Psoas muscle (tissue), 8 donors: ENCODE data around the gene CHRNB1. TPM values are rescaled to one million over a fixed set of nuclear protein-coding genes. Genes with fewer than 3 reads are reported as not detected.

Experiments used
- ATAC-seq, 4 donors: fragments of 200-7000 bp; cut with Tn5 transposase; one replicate each; pipeline ENCODE4 v1.9.1; 2020; ENCODE audit warnings: moderate library complexity in 3 of 4, mild to moderate bottlenecking in 2 of 4
- DNase-seq, 2 donors: peaks; one replicate each; pipeline ENCODE4 v3.0.0-alpha.2; 2020
- H3K27ac ChIP-seq: fragments of 200-600 bp; one replicate; pipeline ENCODE4 v1.8.0; 2022
- H3K27me3 ChIP-seq, 3 donors: fragments of 200-600 bp in 1 of 3; one replicate each; pipeline versions ENCODE4 v1.6.1 to v1.8.0; 2013 to 2022; ENCODE audit warnings: low read length in 2 of 3, mild to moderate bottlenecking in 2 of 3, moderate library complexity in 1 of 3; ENCODE audit not compliant: insufficient read depth in 3 of 3
- H3K36me3 ChIP-seq, 2 donors: fragments of 200-600 bp in 1 of 2; one replicate each; pipeline versions ENCODE4 v1.6.1 to v1.8.0; 2013 to 2022; ENCODE audit warnings: low read depth in 1 of 2, mild to moderate bottlenecking in 1 of 2, moderate library complexity in 1 of 2; ENCODE audit not compliant: insufficient read depth in 1 of 2
- H3K4me1 ChIP-seq: fragments of 200-600 bp; one replicate; pipeline ENCODE4 v1.8.0; 2022
- H3K4me3 ChIP-seq: fragments of 200-600 bp; one replicate; pipeline ENCODE4 v1.8.0; 2022; ENCODE audit warnings: mild to moderate bottlenecking
- H3K9me3 ChIP-seq: fragments of 200-600 bp; one replicate; pipeline ENCODE4 v1.8.0; 2022
- CTCF ChIP-seq: fragments of 200-600 bp; IDR thresholded peaks from one replicate; pipeline ENCODE4 v1.8.0; 2022; ENCODE audit warnings: antibody characterized with exemption
- WGBS, 3 donors: extraction: QIAGEN DNeasy Blood & Tissue Kit; methylation state at CpG; one replicate each; pipeline versions ENCODE4 v1.1.6 to v1.1.7; 2013; 5-methylcytosine and 5-hydroxymethylcytosine counted together
- intact Hi-C, 2 donors: fragments of 100-400 bp; cut with DNase I; formaldehyde crosslinking; loops; one replicate each; pipeline versions ENCODE4 v1.11.0 to v1.14.2; 2022
- polyA plus RNA-seq, 3 donors: library from polyadenylated mRNA; stranded (reverse); fragments of 200-250 nt; gene quantifications; one replicate each; pipeline ENCODE4 v1.2.3, GENCODE V29; 2013
- total RNA-seq, 4 donors: library from RNA; stranded (reverse); fragmentation: NEBNext Ultra II Directional in 2 of 4; extraction: Animal tissue kit (Norgen Biotek cat#: 25700) in 2 of 4; gene quantifications; one replicate each; pipeline versions ENCODE4 v1.2.1 to v1.2.4, GENCODE V29; 2021 to 2023
- donor health status: healthy with polysubstance abuse.
- donor health status: DM: no; HTN: no; CAD: no; lungs with moderate emphysema.
- donor health status: Bipolar disorder and iron deficiency.
- donor health status: healthy.
- donor health status: DM: yes; HTN: yes; CAD: no.
- donor health status: DM: no; HTN: no; CAD: no.
- donor health status: DM: no; HTN: no; CAD: no.
- donor health status: DM: yes; HTN: yes; CAD: no.

The CHRNB1 gene
- total and polyA plus RNA-seq, 7 donors: 73.0 to 190 (median 118) TPM

GRCh38 chr17:7417056-7417655 is 27.7 kb upstream of the CHRNB1 start:
- H3K27ac ChIP-seq: no peak overlapping the region
- no peaks in the 10 kb centered on the region for H3K4me1 ChIP-seq
- H3K27me3 ChIP-seq: no peaks in the 10 kb centered on the region
- peaks cover 0 to 5% of the 10 kb centered on the region in 2 donors for H3K36me3 ChIP-seq
- intact Hi-C loops: no loop called here
- no peak for TF ChIP-seq CTCF
- ATAC-seq (no peak), DNase-seq (no peak)
- H3K9me3 ChIP-seq: no peaks in the 10 kb centered on the region
- no peak overlapping the region for H3K4me3 ChIP-seq
- 95% methylated on average over 41 to 54 of the region's 54 CpGs for WGBS, 3 donors

GRCh38 chr17:7418472-7419152 is 26.2 kb upstream of the CHRNB1 start:
- no peak for ATAC-seq
- Histone ChIP-seq H3K36me3 (peaks cover 0 to 5% of the 10 kb centered on the region in 2 donors), H3K4me3 (no peak overlapping the region), H3K9me3 (no peaks in the 10 kb centered on the region), H3K27me3 (no peaks in the 10 kb centered on the region), H3K4me1 (no peaks in the 10 kb centered on the region), H3K27ac (no peak overlapping the region)
- 65 to 71% (median 68%) methylated on average over 17 to 18 of the region's 18 CpGs for WGBS, 3 donors
- DNase-seq: no peak
- intact Hi-C loops: no loop called here
- no peak for TF ChIP-seq CTCF

- Histone ChIP-seq H3K27ac (no peak within 1 kb of the TSS), H3K36me3 (no peaks in the 10 kb centered on the region), H3K4me1 (no peaks in the 10 kb centered on the region), H3K9me3 (no peaks in the 10 kb centered on the region), H3K4me3 (no peak within 1 kb of the TSS), H3K27me3 (no peaks in the 10 kb centered on the region)
- DNase-seq (no peak), ATAC-seq (no peak)
- WGBS, 3 donors: 75 to 79% (median 77%) methylated on average over 17 of the region's 17 CpGs
- intact Hi-C loops: no loop called here
- TF ChIP-seq CTCF: no peak
Measured at GRCh38 chr17:7419819-7420610, 24.8 kb upstream of the CHRNB1 start, which contains the start of gene SPEM1. SPEM1 (plus strand) TSS chr17:7420324; CDS start chr17:7420385, 61 bp downstream.

GRCh38 chr17:7421186-7421585 is 23.7 kb upstream of the CHRNB1 start:
- no peak for DNase-seq
- Histone ChIP-seq H3K9me3 (no peaks in the 10 kb centered on the region), H3K27ac (no peak overlapping the region), H3K4me3 (no peak overlapping the region), H3K27me3 (no peaks in the 10 kb centered on the region), H3K36me3 (no peaks in the 10 kb centered on the region), H3K4me1 (no peaks in the 10 kb centered on the region)
- ATAC-seq: no peak
- intact Hi-C loops: no loop called here
- no peak for TF ChIP-seq CTCF
- 93 to 95% (median 94%) methylated on average over 16 of the region's 16 CpGs for WGBS, 3 donors
